Nephron progenitor cell (in vitro differentiated cells): Measurements from ENCODE around the gene KBTBD12.

Experiments used
- DNase-seq: peaks from one replicate; pipeline ENCODE4 v3.0.0; 2021
- H3K27ac Mint-ChIP-seq: 2 replicates; pipeline ENCODE4 v1.8.0; 2021; ENCODE audit warnings: mild to moderate bottlenecking, moderate library complexity, mixed read lengths
- H3K27me3 Mint-ChIP-seq: 2 replicates; pipeline ENCODE4 v1.8.0; 2021; ENCODE audit warnings: mild to moderate bottlenecking, low read depth, mixed read lengths; ENCODE audit not compliant: poor library complexity
- H3K36me3 Mint-ChIP-seq: 2 replicates; pipeline ENCODE4 v1.8.0; 2021; ENCODE audit warnings: low read depth, mixed read lengths
- H3K4me1 Mint-ChIP-seq: 2 replicates; pipeline ENCODE4 v1.8.0; 2021; ENCODE audit warnings: mixed read lengths
- H3K4me3 Mint-ChIP-seq: 2 replicates; pipeline ENCODE4 v1.8.0; 2021; ENCODE audit warnings: mild to moderate bottlenecking, moderate library complexity, mixed read lengths
- H3K9me3 Mint-ChIP-seq: 2 replicates; pipeline ENCODE4 v1.8.0; 2021; ENCODE audit warnings: mild to moderate bottlenecking, moderate library complexity, mixed read lengths
- TF ChIP-seq, protein P1 (sequence below): fragments of 200-600 bp; sonication (generic); IDR thresholded peaks from 2 replicates; pipeline ENCODE4 v1.5.0; 2021; ENCODE audit warnings: antibody characterized with exemption

KBTBD12 gene

DNA sequence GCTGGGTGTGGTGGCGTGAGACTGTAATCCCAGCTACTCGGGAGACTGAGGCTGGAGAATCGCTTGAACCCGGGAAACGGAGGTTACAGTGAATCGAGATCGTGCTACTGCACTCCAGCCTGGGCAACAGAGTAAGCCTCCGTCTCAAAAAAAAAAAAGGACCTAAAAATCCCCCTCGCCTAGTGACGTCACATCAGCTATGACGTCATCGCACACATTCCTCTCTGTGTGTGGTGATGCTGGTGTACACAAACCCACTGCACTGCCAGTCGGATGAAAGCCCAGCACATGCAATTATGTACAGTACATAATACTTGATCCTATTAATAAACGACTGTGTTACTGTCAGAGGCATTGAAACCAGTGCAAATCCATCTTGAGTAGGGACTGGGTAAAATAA lies 97.0 kb downstream of the KBTBD12 start:
- H3K27me3 Mint-ChIP-seq: peaks cover 6% of the 10 kb centered on the region
- peaks cover 13% of the 10 kb centered on the region for H3K9me3 Mint-ChIP-seq
- TF ChIP-seq, protein P1, sequence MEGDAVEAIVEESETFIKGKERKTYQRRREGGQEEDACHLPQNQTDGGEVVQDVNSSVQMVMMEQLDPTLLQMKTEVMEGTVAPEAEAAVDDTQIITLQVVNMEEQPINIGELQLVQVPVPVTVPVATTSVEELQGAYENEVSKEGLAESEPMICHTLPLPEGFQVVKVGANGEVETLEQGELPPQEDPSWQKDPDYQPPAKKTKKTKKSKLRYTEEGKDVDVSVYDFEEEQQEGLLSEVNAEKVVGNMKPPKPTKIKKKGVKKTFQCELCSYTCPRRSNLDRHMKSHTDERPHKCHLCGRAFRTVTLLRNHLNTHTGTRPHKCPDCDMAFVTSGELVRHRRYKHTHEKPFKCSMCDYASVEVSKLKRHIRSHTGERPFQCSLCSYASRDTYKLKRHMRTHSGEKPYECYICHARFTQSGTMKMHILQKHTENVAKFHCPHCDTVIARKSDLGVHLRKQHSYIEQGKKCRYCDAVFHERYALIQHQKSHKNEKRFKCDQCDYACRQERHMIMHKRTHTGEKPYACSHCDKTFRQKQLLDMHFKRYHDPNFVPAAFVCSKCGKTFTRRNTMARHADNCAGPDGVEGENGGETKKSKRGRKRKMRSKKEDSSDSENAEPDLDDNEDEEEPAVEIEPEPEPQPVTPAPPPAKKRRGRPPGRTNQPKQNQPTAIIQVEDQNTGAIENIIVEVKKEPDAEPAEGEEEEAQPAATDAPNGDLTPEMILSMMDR: no peak
- peaks cover 13% of the 10 kb centered on the region for H3K4me1 Mint-ChIP-seq
- H3K4me3 Mint-ChIP-seq: no peak overlapping the region
- peaks cover 5% of the 10 kb centered on the region for H3K36me3 Mint-ChIP-seq
- H3K27ac Mint-ChIP-seq: no peak overlapping the region
- DNase-seq: no peak

DNA sequence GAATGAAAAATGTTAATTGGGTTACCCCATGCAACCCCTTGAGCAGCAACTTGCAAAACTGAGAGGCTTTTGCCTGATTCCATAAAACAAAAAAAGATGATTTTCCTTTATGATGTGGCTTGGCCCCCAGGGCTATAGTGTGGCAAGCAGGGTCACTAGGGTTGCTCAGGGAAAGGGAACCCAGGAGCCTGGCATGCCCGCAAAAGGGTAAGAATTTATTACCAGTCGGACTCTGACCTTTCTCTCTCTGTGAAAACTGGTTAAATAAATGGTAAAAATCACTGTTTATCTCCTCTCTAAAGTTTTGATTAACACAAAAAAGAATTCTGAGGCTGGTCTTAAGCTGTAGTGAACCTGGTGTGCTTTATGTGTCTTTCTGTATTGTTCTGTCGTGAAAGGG lies 99.5 kb downstream of the KBTBD12 start:
- Mint-ChIP-seq H3K27me3 (peaks cover 3% of the 10 kb centered on the region), H3K27ac (no peak overlapping the region), H3K36me3 (peaks cover 5% of the 10 kb centered on the region), H3K4me3 (no peak overlapping the region), H3K9me3 (peaks cover 19% of the 10 kb centered on the region), H3K4me1 (peaks cover 11% of the 10 kb centered on the region)
- TF ChIP-seq, protein P1: no peak
- no peak for DNase-seq

DNA sequence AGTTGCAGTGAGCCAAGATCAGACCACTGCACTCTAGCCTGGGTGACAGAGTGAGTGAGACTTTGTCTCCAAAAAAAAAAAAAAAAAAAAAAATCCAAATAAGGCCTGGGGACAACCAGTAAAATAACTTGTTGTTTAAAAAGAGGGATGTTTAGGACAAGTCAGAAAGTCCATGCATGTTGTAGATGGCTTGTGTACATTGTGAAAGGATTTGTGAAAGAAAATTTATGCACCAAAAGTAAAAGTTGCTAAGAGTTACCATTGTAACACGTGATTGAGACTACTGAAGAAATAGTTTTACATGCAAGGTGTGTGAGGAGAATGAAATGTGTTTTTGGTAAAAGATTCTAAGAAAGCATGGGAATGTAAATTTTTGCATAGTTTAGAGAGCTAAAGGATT lies 101.5 kb downstream of the KBTBD12 start:
- peaks cover 10% of the 10 kb centered on the region for H3K27me3 Mint-ChIP-seq
- peaks cover 5% of the 10 kb centered on the region for H3K36me3 Mint-ChIP-seq
- no peak overlapping the region for H3K27ac Mint-ChIP-seq
- DNase-seq: no peak
- H3K4me3 Mint-ChIP-seq: no peak overlapping the region
- TF ChIP-seq, protein P1: no peak
- H3K4me1 Mint-ChIP-seq: peaks cover 2% of the 10 kb centered on the region
- peaks cover 19% of the 10 kb centered on the region for H3K9me3 Mint-ChIP-seq

DNA sequence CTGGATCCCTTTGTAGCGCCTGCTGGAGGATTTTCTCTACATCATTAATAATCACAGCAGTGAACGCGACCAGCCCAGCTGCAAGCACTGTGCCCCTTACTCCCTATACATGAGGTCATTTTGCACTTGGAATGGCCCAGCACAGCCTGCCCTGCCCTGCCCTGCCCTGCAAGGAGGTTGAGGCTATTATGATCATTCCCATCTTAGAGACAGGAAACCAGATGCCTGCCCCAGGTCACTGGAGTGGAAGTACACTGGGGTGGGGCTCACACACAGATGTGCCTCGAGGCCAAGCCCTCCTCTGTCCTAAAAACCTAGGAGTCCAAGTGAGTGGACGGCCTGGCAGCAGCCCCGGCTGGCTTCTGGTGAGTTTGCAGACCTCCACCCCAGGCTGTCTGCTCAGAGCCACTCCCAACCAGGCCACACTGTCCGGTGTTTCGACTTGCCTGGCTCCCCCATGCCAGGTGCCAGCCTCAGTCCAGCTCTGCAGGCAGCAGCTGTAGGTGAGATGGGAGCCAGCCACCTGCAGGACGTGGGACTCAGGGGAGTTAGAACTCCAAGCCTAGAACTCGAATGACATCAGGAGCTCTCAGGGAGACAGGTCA lies 106.8 kb downstream of the KBTBD12 start:
- peaks cover 29% of the 10 kb centered on the region for H3K27me3 Mint-ChIP-seq
- TF ChIP-seq, protein P1: no peak
- H3K4me1 Mint-ChIP-seq: peaks cover 15% of the 10 kb centered on the region
- H3K9me3 Mint-ChIP-seq: peaks cover 6% of the 10 kb centered on the region
- H3K4me3 Mint-ChIP-seq: no peak overlapping the region
- no peak overlapping the region for H3K27ac Mint-ChIP-seq
- no peaks in the 10 kb centered on the region for H3K36me3 Mint-ChIP-seq
- DNase-seq: no peak

DNA sequence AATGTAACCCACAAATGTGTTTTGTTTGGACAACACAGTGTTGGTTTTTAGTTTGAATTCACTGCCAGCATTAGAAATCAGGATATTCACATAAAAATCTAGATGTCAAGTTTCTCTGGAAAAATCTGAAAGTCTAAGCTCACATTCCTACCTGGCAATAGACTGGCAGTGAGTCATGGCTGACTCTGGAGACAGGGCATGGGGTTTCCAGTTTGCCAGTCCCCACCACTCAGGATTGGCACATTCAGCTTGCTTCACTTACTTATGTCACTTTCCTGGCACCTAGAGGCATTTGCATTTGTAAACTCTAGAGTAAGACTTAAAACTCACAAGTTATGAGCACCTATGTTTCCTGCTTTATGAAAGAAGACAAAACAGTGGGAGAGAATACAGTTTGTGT lies 118.1 kb downstream of the KBTBD12 start:
- TF ChIP-seq, protein P1: no peak
- H3K36me3 Mint-ChIP-seq: no peaks in the 10 kb centered on the region
- no peak for DNase-seq
- no peaks in the 10 kb centered on the region for H3K4me1 Mint-ChIP-seq
- H3K27ac Mint-ChIP-seq: no peak overlapping the region
- no peaks in the 10 kb centered on the region for H3K9me3 Mint-ChIP-seq
- no peak overlapping the region for H3K4me3 Mint-ChIP-seq
- H3K27me3 Mint-ChIP-seq: peaks cover 61% of the 10 kb centered on the region

DNA sequence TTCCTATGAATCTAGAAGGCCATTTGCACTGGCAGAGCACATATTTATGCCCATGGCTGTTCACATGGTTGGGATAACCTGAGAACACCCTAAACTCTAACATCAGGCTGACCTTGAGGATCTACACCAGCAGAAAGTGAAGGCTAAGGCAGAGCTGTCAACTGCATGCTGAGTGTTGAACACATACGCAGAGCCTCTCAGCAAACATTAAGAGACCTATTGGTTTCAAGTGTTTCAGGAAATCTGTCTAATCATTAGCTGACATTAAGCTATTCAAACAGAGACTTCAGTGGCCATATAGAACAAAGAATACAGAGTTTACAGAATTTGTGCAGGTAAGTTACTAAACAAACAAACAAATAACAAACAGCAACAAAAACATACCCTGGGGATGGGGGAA lies 121.1 kb downstream of the KBTBD12 start:
- Mint-ChIP-seq H3K36me3 (no peaks in the 10 kb centered on the region), H3K4me3 (no peak overlapping the region), H3K27ac (no peak overlapping the region), H3K9me3 (no peaks in the 10 kb centered on the region), H3K4me1 (no peaks in the 10 kb centered on the region), H3K27me3 (peaks cover 68% of the 10 kb centered on the region)
- TF ChIP-seq, protein P1: no peak
- DNase-seq: no peak
